ENCODE measurements around the gene HGFAC.

HGFAC gene

GRCh38 chr4:3496021-3496420, 54.3 kb downstream of the HGFAC start:
- TF ChIP-seq, protein P1, sequence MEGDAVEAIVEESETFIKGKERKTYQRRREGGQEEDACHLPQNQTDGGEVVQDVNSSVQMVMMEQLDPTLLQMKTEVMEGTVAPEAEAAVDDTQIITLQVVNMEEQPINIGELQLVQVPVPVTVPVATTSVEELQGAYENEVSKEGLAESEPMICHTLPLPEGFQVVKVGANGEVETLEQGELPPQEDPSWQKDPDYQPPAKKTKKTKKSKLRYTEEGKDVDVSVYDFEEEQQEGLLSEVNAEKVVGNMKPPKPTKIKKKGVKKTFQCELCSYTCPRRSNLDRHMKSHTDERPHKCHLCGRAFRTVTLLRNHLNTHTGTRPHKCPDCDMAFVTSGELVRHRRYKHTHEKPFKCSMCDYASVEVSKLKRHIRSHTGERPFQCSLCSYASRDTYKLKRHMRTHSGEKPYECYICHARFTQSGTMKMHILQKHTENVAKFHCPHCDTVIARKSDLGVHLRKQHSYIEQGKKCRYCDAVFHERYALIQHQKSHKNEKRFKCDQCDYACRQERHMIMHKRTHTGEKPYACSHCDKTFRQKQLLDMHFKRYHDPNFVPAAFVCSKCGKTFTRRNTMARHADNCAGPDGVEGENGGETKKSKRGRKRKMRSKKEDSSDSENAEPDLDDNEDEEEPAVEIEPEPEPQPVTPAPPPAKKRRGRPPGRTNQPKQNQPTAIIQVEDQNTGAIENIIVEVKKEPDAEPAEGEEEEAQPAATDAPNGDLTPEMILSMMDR (IDR thresholded peaks at IDR 0.05; ENCODE audit: low read depth, low read length) = no peak
- no peak for DNase-seq (ENCODE audit: extremely low read depth, low read depth)

DNA sequence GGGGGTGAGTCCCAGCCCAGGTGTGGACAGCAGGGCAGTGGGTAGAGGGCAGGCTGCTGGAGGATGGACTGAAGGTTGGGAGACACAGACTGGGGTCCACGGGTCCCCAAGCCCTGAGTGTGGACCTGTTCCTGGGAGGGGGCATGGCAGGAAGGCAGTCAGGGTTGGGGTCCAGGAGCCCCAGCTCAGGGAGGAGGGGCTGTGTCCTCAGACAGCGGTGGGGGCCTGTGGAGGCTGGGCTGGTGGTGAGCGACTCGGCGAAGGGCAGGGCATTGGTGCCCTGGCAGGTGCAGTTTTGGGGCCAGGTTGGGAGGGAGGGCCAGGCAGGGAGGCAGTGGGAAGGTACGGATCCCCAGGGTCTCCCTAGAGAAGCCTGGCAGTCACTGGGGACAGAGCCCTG, 55.3 kb downstream of the HGFAC start:
- no peak for DNase-seq (ENCODE audit: extremely low read depth, low read depth)
- TF ChIP-seq, protein P1 (IDR thresholded peaks at IDR 0.05; ENCODE audit: low read depth, low read length) = no peak

DNA sequence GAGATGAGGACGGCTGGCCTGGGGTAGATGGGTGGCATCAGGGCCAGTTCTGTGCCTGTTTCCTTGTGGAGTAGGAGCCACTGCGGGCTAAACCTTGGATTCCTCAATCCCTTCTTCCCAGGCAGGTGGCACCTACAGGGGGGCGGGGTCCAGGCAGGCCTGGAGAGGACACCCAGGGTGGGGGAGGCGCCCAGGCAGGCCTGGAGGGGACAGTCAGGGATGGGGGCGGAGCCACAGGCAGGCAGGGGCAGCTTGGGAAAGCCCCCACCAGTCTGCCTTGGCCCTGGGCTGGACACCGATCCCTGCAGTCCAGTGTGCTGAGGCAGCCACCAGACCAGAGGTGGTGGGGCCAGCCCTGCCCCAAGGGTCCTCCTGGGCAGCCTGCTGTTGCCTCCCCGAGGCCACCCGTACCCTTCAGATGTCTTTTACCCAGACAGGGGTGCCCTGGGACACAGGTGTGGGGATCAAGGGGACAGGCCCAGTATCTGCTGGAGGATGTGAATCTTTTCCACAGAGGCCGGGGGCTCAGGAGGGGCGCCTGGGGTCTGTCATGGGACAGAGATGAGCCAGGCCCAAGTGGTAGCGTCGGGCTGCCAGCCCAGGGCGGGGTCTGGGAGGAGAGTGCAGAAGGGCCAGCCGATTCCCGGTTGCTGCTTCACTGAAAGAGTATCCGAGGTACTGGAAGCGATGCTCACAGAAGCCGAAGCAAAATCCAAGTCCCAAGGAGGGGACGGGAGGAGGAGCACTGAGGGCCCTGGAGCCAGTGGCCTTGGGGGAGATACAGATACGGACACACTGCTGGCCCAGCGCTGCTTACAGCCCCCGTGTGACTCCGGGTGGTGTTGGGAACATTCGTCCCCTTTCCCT, 56.0 kb downstream of the HGFAC start:
- TF ChIP-seq, protein P1 (IDR thresholded peaks at IDR 0.05; ENCODE audit: low read depth, low read length) = no peak
- DNase-seq (ENCODE audit: extremely low read depth, low read depth) = no peak

GRCh38 chr4:3498407-3498806, 56.6 kb downstream of the HGFAC start:
- TF ChIP-seq, protein P1 (IDR thresholded peaks at IDR 0.05; ENCODE audit: low read depth, low read length) = no peak
- no peak for DNase-seq (ENCODE audit: extremely low read depth, low read depth)

Data from AG09319 (cell line).